Right ventricle myocardium superior (tissue), 1 donor: ENCODE measurements around the gene ASIC1. TPM values are rescaled to one million over a fixed set of nuclear protein-coding genes. Genes with fewer than 3 reads are reported as not detected.

ENCODE experiments used
- ATAC-seq: fragments of 200-7000 bp; cut with Tn5 transposase; one replicate; pipeline ENCODE4 v1.9.1; 2020; ENCODE audit warnings: mild to moderate bottlenecking; ENCODE audit not compliant: poor library complexity
- DNase-seq: peaks from one replicate; pipeline ENCODE4 v3.0.0-alpha.2; 2020
- intact Hi-C: fragments of 100-400 bp; cut with DNase I; formaldehyde crosslinking; loops from one replicate; pipeline ENCODE4 v1.11.2; 2022
- total RNA-seq: library from RNA; stranded (reverse); fragmentation: NEBNext Ultra II Directional; extraction: Animal tissue kit (Norgen Biotek cat#: 25700); gene quantifications from one replicate; pipeline ENCODE4 v1.2.1, GENCODE V29; 2021
- donor health status: DM: no; HTN: yes; CAD: no; lungs with severe emphysema.

ASIC1 gene
- total RNA-seq, 1 donor from 2014 or later: 1.6 TPM

- ATAC-seq (peak; percentile 69), DNase-seq (no peak)
- intact Hi-C loops: no loop called here
Measured at GRCh38 chr12:50117057-50117622, 59.7 kb downstream of the ASIC1 start.

- intact Hi-C loops: no loop called here
- ATAC-seq (no peak), DNase-seq (no peak)
Measured at GRCh38 chr12:50119387-50119786, 62.0 kb downstream of the ASIC1 start.

- DNase-seq (no peak), ATAC-seq (no peak)
- intact Hi-C loops: no loop called here
Measured at GRCh38 chr12:50120521-50120920, 63.1 kb downstream of the ASIC1 start.

- intact Hi-C loops: no loop called here
- ATAC-seq: no peak
- no peak for DNase-seq
Measured at GRCh38 chr12:50120953-50121352, 63.6 kb downstream of the ASIC1 start.

- intact Hi-C loops: no loop called here
- ATAC-seq: no peak
- no peak for DNase-seq
Measured at GRCh38 chr12:50121641-50122040, 64.2 kb downstream of the ASIC1 start.

- intact Hi-C loops: no loop called here
- no peak for DNase-seq
Measured at GRCh38 chr12:50123203-50123602, 65.8 kb downstream of the ASIC1 start.

GRCh38 chr12:50127546-50127945, 70.2 kb downstream of the ASIC1 start:
- DNase-seq (no peak), ATAC-seq (peak; percentile 82)
- intact Hi-C loops: no loop called here

More at GRCh38 chr12:50123203-50123602, 65.8 kb downstream of the ASIC1 start:
- no peak for ATAC-seq

GRCh38 chr12:50129290-50129689, 71.9 kb downstream of the ASIC1 start:
- intact Hi-C loops: no loop called here
- ATAC-seq (no peak), DNase-seq (no peak)

- intact Hi-C loops: no loop called here
- DNase-seq: no peak
Measured at GRCh38 chr12:50132505-50133135, 75.2 kb downstream of the ASIC1 start.

More at GRCh38 chr12:50132505-50133135, 75.2 kb downstream of the ASIC1 start:
- ATAC-seq: no peak

Other genes starting within 250 kb of the ASIC1 start
- gene NCKAP5L, start 229.2 kb upstream of the ASIC1 start, total RNA-seq: 29.0 TPM
- 2.4 TPM for gene BCDIN3D, start 214.5 kb upstream of the ASIC1 start, total RNA-seq
- gene FAIM2, start 153.7 kb upstream of the ASIC1 start, total RNA-seq: 10.6 TPM
- not detected for gene AQP2, start 106.9 kb upstream of the ASIC1 start, total RNA-seq
- gene AQP5, start 95.7 kb upstream of the ASIC1 start, total RNA-seq: 0.38 TPM
- gene AQP6, start 84.6 kb upstream of the ASIC1 start, total RNA-seq: not detected
- gene RACGAP1, start 32.1 kb upstream of the ASIC1 start, total RNA-seq: 5.6 TPM
- gene SMARCD1, start 27.7 kb downstream of the ASIC1 start, total RNA-seq: 14.3 TPM
- gene GPD1, start 46.4 kb downstream of the ASIC1 start, total RNA-seq: 38.3 TPM
- 243 TPM for gene COX14, start 54.6 kb downstream of the ASIC1 start, total RNA-seq
- gene CERS5, start 109.8 kb downstream of the ASIC1 start, total RNA-seq: 7.3 TPM
- 11.8 TPM for gene LIMA1, start 225.9 kb downstream of the ASIC1 start, total RNA-seq